ENCODE results near the gene MRPL10.

GRCh38 chr17:47871048-47871447 lies 39.7 kb upstream of the MRPL10 start:
- TF ChIP-seq POLR2AphosphoS5 (IDR thresholded peaks at IDR 0.05; ENCODE audit: low read length): no peak
- TF ChIP-seq CTCF (IDR thresholded peaks at IDR 0.05 in 2 of 3, conservative IDR thresholded peaks at IDR 0.05 in 1 of 3; ENCODE audit: control insufficient read depth in 2 of 3, extremely low read depth in 1 of 3, insufficient read depth in 1 of 3, low read depth in 3 of 3, low read length in 3 of 3): no peak
